Testis (tissue), 2 donors: Measurements from ENCODE around the gene GSG1.

Source experiments
- POLR2A ChIP-seq: fragments of 450-650 bp; IDR thresholded peaks from one replicate; pipeline ENCODE4 v1.6.1; 2017; ENCODE audit warnings: antibody characterized with exemption, mild to moderate bottlenecking, moderate library complexity
- TF ChIP-seq, protein P1 (sequence below), 3 experiments: fragments of 450-650 bp in 2 of 3; fragments of 200-600 bp in 1 of 3; sonication (generic) in 1 of 3; IDR thresholded peaks; one replicate each; pipeline ENCODE4 v1.5.1; 2016 to 2019; ENCODE audit warnings: antibody characterized with exemption in 3 of 3, mild to moderate bottlenecking in 2 of 3, moderate library complexity in 1 of 3

DNA sequence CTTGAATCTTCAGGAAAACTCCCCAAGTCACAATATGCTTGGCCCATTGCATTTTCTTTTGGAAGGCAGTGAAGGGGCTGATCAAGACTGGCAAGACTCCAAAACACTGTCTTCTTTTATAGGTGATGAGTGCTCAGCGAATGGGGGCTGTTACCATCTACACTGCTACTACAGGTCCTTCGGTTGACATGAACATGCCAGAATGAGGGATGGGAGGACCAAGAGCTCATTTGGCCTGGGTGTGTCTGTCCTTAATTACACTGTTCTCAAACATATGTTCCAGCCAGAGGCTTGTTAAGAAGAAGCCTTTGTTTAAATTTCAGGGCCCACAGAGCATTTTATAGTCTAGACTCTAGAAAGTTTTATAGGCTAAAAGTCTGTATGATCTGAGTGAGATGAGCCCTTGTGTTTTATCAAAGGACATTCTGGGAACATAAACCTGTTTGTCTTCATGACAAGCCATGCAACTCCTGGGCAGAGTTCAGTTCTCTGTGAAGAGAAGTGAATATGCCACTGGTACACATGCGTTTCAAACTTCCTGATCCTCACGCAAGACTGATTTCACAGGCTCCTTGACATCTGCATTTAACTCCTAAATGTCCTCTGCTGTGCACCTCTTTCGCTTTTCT lies 64.0 kb downstream of the GSG1 start:
- TF ChIP-seq, protein P1, sequence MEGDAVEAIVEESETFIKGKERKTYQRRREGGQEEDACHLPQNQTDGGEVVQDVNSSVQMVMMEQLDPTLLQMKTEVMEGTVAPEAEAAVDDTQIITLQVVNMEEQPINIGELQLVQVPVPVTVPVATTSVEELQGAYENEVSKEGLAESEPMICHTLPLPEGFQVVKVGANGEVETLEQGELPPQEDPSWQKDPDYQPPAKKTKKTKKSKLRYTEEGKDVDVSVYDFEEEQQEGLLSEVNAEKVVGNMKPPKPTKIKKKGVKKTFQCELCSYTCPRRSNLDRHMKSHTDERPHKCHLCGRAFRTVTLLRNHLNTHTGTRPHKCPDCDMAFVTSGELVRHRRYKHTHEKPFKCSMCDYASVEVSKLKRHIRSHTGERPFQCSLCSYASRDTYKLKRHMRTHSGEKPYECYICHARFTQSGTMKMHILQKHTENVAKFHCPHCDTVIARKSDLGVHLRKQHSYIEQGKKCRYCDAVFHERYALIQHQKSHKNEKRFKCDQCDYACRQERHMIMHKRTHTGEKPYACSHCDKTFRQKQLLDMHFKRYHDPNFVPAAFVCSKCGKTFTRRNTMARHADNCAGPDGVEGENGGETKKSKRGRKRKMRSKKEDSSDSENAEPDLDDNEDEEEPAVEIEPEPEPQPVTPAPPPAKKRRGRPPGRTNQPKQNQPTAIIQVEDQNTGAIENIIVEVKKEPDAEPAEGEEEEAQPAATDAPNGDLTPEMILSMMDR (IDR thresholded peaks at IDR 0.05), result no peak
- no peak for TF ChIP-seq POLR2A
